GM12878 (cell line): Measurements from ENCODE around the gene RAD51B. TPM values are rescaled to one million over a fixed set of nuclear protein-coding genes. Genes with fewer than 3 reads are reported as not detected.

Experiments
- ATAC-seq: fragments of 200-7000 bp; cut with Tn5 transposase; 3 replicates; pipeline ENCODE4 v1.9.1; 2020; ENCODE audit warnings: mild to moderate bottlenecking, moderate library complexity
- BruUV-seq: library from RNA; stranded (reverse); fragments of 400-500 nt; replicated peaks from 2 replicates; lab custom pipeline; 2021; lab: Mats Ljungman, UMichigan
- CTCF ChIA-PET: fragments of 300-600 bp; sonication (Branson Sonifier 250); formaldehyde crosslinking; extraction: SDS; loops from one replicate; lab custom pipeline; 2021; ENCODE audit warnings: inconsistent platforms; lab: Yijun Ruan, JAX
- POLR2A ChIA-PET: fragments of 350-600 bp; formaldehyde crosslinking; extraction: SDS; loops from one replicate; lab custom pipeline; 2021; ENCODE audit warnings: inconsistent platforms; lab: Charles Lee
- RAD21 ChIA-PET: fragments of 300-600 bp; sonication (Branson Sonifier 250); formaldehyde crosslinking; loops from one replicate; lab custom pipeline; 2023; ENCODE audit warnings: antibody characterized with exemption; ENCODE audit not compliant: unreplicated experiment; lab: Charles Lee
- SMC1A ChIA-PET: fragments of 300-600 bp; sonication (Branson Sonifier 250); formaldehyde crosslinking; loops from one replicate; lab custom pipeline; 2023; ENCODE audit not compliant: unreplicated experiment, uncharacterized antibody; lab: Charles Lee
- DNase-seq: peaks from one replicate; pipeline ENCODE4 v3.0.0-alpha.2; 2011; ENCODE audit warnings: low read depth, low spot score
- FAIRE-seq: peaks from 3 replicates; lab custom pipeline; 2011; peaks lifted over from hg19 to GRCh38; lab: Jason Lieb, UNC
- H2AFZ ChIP-seq: 2 replicates; pipeline ENCODE4 v1.6.0; 2011; ENCODE audit warnings: low read depth, low read length, control low read depth; ENCODE audit not compliant: control insufficient read depth
- H3K27ac ChIP-seq: 2 replicates; pipeline ENCODE4 v1.5.1; 2011; ENCODE audit warnings: control low read depth; ENCODE audit not compliant: control insufficient read depth, insufficient read depth
- H3K27me3 ChIP-seq, 2 experiments: replicated peaks in 1 of 2; 2 replicates each; pipeline versions ENCODE4 v1.6.0 to v1.6.1; 2011; ENCODE audit warnings: low read length in 1 of 2; ENCODE audit not compliant: control insufficient read depth in 2 of 2, insufficient read depth in 2 of 2
- H3K36me3 ChIP-seq, 2 experiments: 2 replicates each; pipeline ENCODE4 v1.5.1; 2011; ENCODE audit warnings: low read length in 1 of 2; ENCODE audit not compliant: control insufficient read depth in 2 of 2, insufficient read depth in 2 of 2
- H3K4me1 ChIP-seq: 2 replicates; pipeline ENCODE4 v1.6.1; 2011; ENCODE audit warnings: mild to moderate bottlenecking, low read length, moderate library complexity, mixed read lengths; ENCODE audit not compliant: control insufficient read depth, insufficient read depth
- H3K4me2 ChIP-seq: 2 replicates; pipeline ENCODE4 v1.6.0; 2011; ENCODE audit warnings: control low read depth; ENCODE audit not compliant: control insufficient read depth, insufficient read depth
- H3K4me3 ChIP-seq: fragments of 200-600 bp; sonication (generic); 2 replicates; pipeline ENCODE4 v1.5.1; 2016
- H3K79me2 ChIP-seq: 2 replicates; pipeline ENCODE4 v1.6.0; 2011; ENCODE audit warnings: low read length; ENCODE audit not compliant: control insufficient read depth, insufficient read depth
- H3K9ac ChIP-seq: 2 replicates; pipeline ENCODE4 v1.8.0; 2011; ENCODE audit warnings: low read length, control low read depth, mixed read lengths; ENCODE audit not compliant: control insufficient read depth, insufficient read depth
- H3K9me3 ChIP-seq: replicated peaks from 3 replicates; pipeline ENCODE4 v1.5.1; 2011; ENCODE audit warnings: mild to moderate bottlenecking, low read length; ENCODE audit not compliant: control insufficient read depth, insufficient read depth
- H4K20me1 ChIP-seq: 2 replicates; pipeline ENCODE4 v1.6.0; 2011; ENCODE audit not compliant: control insufficient read depth, insufficient read depth
- FOXM1 ChIP-seq: IDR thresholded peaks from 2 replicates; pipeline ENCODE4 v1.6.1; 2012; ENCODE audit warnings: low read depth, mild to moderate bottlenecking, inconsistent platforms, low read length, moderate library complexity
- KDM1A ChIP-seq: fragments of 200-600 bp; sonication (generic); IDR thresholded peaks from 2 replicates; pipeline ENCODE4 v1.6.1; 2016; ENCODE audit warnings: borderline replicate concordance
- NFYA ChIP-seq: IDR thresholded peaks from 2 replicates; pipeline ENCODE4 v1.6.1; 2011; ENCODE audit warnings: low read depth, mild to moderate bottlenecking, low read length, improper control_type of control experiment, borderline replicate concordance
- SUPT20H ChIP-seq: IDR thresholded peaks from 2 replicates; pipeline ENCODE4 v1.6.1; 2011; ENCODE audit warnings: low read depth, mild to moderate bottlenecking, low read length, moderate library complexity, borderline replicate concordance; ENCODE audit not compliant: control insufficient read depth
- ZBTB4 ChIP-seq: fragments of 450-650 bp; formaldehyde crosslinking; IDR thresholded peaks from 2 replicates; pipeline ENCODE4 v1.4.0; 2022; ENCODE audit warnings: mild to moderate bottlenecking, moderate library complexity
- WGBS: methylation state at CpG from one replicate; pipeline ENCODE4 v1.1.6; 2016; ENCODE audit warnings: low lambda C conversion rate; ENCODE audit not compliant: insufficient replicate concordance, insufficient coverage; ENCODE audit errors: missing lambda C conversion rate; 5-methylcytosine and 5-hydroxymethylcytosine counted together
- in situ Hi-C: fragments of 300-500 bp; cut with MboI; formaldehyde crosslinking; loops from 9 replicates; pipeline ENCODE4 v1.14.3; 2018; ENCODE audit warnings: mixed read lengths
- intact Hi-C: fragments of 100-400 bp; cut with micrococcal nuclease; formaldehyde crosslinking; loops from one replicate; pipeline ENCODE4 v1.14.2; 2022; ENCODE audit not compliant: unreplicated experiment
- polyA plus RNA-seq, 11 experiments: library from polyadenylated mRNA; depleted of rRNA in 4 of 11; unstranded in 6 of 11; stranded (reverse) in 5 of 11; fragments of >200 nt; fragmentation: Nextera tagmentation in 4 of 11; fragmentation: Illumina TruSeq in 1 of 11; extraction: Ambion mirVana in 4 of 11; extraction: Trizol in 1 of 11; gene quantifications; 1 replicate in 1 of 11; 2 replicates in 10 of 11; pipeline versions ENCODE4 v1.2.1 to v1.2.3, GENCODE V29; 2011 to 2016; ENCODE audit warnings: inconsistent platforms in 2 of 11, missing spikeins in 2 of 11, low read depth in 1 of 11
- total RNA-seq, 4 experiments: library from RNA; depleted of rRNA in 3 of 4; stranded (reverse); fragments of >200 nt in 3 of 4; fragmentation: Illumina TruSeq in 1 of 4; extraction: Trizol in 1 of 4; gene quantifications; 2 replicates each; pipeline versions ENCODE4 v1.2.1 to v1.2.3, GENCODE V29; 2013 to 2021

Gene RAD51B
- total and polyA plus RNA-seq, 10 of the 15 experiments (the other 5 are each of a cell fraction or from before 2014, with no cell fraction given), result 9.8 to 26.8 (median 21.3) TPM

- RAD21 ChIA-PET, result no interaction called here
Measured at GRCh38 chr14:68580096-68580645, 760.6 kb downstream of the RAD51B start.

More at GRCh38 chr14:68580096-68580645, 760.6 kb downstream of the RAD51B start:
- Histone ChIP-seq H3K36me3 (no peaks in the 10 kb centered on the region), H3K4me3 (no peak overlapping the region), H3K27ac (no peak overlapping the region), H3K79me2 (no peaks in the 10 kb centered on the region), H3K9me3 (peaks cover 1% of the 10 kb centered on the region; the same call in 1 of the 3 replicates), H3K27me3 (no peaks in the 10 kb centered on the region), H2AFZ (no peak overlapping the region), H3K4me2 (no peak overlapping the region), H4K20me1 (no peaks in the 10 kb centered on the region), H3K4me1 (no peaks in the 10 kb centered on the region), H3K9ac (no peak overlapping the region)
- WGBS, result 90% methylated on average over 9 of the region's 9 CpGs
- BruUV-seq, result no TSS peak
- ChIA-PET SMC1A (no interaction called here), CTCF (no interaction called here), POLR2A (interaction anchor here (0.5 to 1.3 kb wide), 2 partner anchors 12 to 64 kb away, joined by 4 to 5 read pairs; no protein-coding TSS in a partner anchor)
- FAIRE-seq (no peak), DNase-seq (no peak), ATAC-seq (no peak)
- in situ Hi-C loops, result no loop called here
- TF ChIP-seq FOXM1, result no peak
- no peak for TF ChIP-seq SUPT20H
- no peak for TF ChIP-seq ZBTB4 (CRISPR knock-in tag)
- TF ChIP-seq KDM1A, result no peak
- no peak for TF ChIP-seq NFYA
- intact Hi-C loops, result no loop called here
